Liver (tissue), 9 donors: ENCODE data around the gene UPK1A. TPM values are rescaled to one million over a fixed set of nuclear protein-coding genes. Genes with fewer than 3 reads are reported as not detected.

Source experiments
- DNase-seq: peaks from one replicate; pipeline ENCODE4 v3.0.0-alpha.2; 2017; ENCODE audit warnings: low spot score
- H3K27ac ChIP-seq, 2 donors: one replicate each; pipeline ENCODE4 v1.7.0; 2013; ENCODE audit warnings: inconsistent platforms in 2 of 2, low read length in 2 of 2, control low read depth in 1 of 2, low read depth in 1 of 2, mild to moderate bottlenecking in 1 of 2
- H3K27me3 ChIP-seq, 4 donors: one replicate each; pipeline versions ENCODE4 v1.6.1 to v1.7.0; 2013; ENCODE audit warnings: low read length in 3 of 4, inconsistent platforms in 1 of 4, mild to moderate bottlenecking in 1 of 4, moderate library complexity in 1 of 4; ENCODE audit not compliant: control insufficient read depth in 4 of 4, insufficient read depth in 4 of 4
- H3K36me3 ChIP-seq, 4 donors: one replicate each; pipeline versions ENCODE4 v1.6.1 to v1.7.0; 2013; ENCODE audit warnings: low read length in 3 of 4, mild to moderate bottlenecking in 3 of 4, low read depth in 1 of 4, moderate library complexity in 1 of 4; ENCODE audit not compliant: control insufficient read depth in 4 of 4, insufficient read depth in 3 of 4
- H3K4me1 ChIP-seq, 4 donors: one replicate each; pipeline versions ENCODE4 v1.6.1 to v1.7.0; 2013; ENCODE audit warnings: low read length in 3 of 4, mild to moderate bottlenecking in 3 of 4, moderate library complexity in 1 of 4; ENCODE audit not compliant: control insufficient read depth in 4 of 4, insufficient read depth in 4 of 4
- H3K4me3 ChIP-seq, 3 donors: one replicate each; pipeline versions ENCODE4 v1.6.1 to v1.7.0; 2013; ENCODE audit warnings: low read length in 3 of 3, control low read depth in 1 of 3, low read depth in 1 of 3, mild to moderate bottlenecking in 1 of 3
- H3K9ac ChIP-seq, 2 donors: one replicate each; pipeline ENCODE4 v1.7.0; 2013; ENCODE audit warnings: low read length in 2 of 2, mild to moderate bottlenecking in 2 of 2, moderate library complexity in 2 of 2, control low read depth in 1 of 2, low read depth in 1 of 2
- H3K9me3 ChIP-seq, 4 donors: one replicate each; pipeline versions ENCODE4 v1.6.1 to v1.7.0; 2013; ENCODE audit warnings: low read length in 3 of 4; ENCODE audit not compliant: control insufficient read depth in 4 of 4
- EGR1 ChIP-seq, 2 donors: IDR thresholded peaks; 2 replicates each; pipeline ENCODE4 v1.6.1; 2016 to 2018; ENCODE audit warnings: antibody characterized with exemption in 2 of 2, low read depth in 2 of 2
- FOXA1 ChIP-seq: IDR thresholded peaks from 2 replicates; pipeline ENCODE4 v1.6.1; 2016; ENCODE audit warnings: antibody characterized with exemption
- FOXA2 ChIP-seq: IDR thresholded peaks from 2 replicates; pipeline ENCODE4 v1.6.1; 2016; ENCODE audit warnings: antibody characterized with exemption
- GABPA ChIP-seq, 2 donors: IDR thresholded peaks in 1 of 2; conservative IDR thresholded peaks in 1 of 2; 2 replicates each; pipeline ENCODE4 v1.6.1; 2016; ENCODE audit warnings: antibody characterized with exemption in 2 of 2, mild to moderate bottlenecking in 1 of 2, moderate library complexity in 1 of 2
- HNF4G ChIP-seq: IDR thresholded peaks from 2 replicates; pipeline ENCODE4 v1.6.1; 2016; ENCODE audit warnings: antibody characterized with exemption
- JUND ChIP-seq, 2 donors: IDR thresholded peaks; 2 replicates each; pipeline ENCODE4 v1.6.1; 2016; ENCODE audit warnings: antibody characterized with exemption in 2 of 2
- TAF1 ChIP-seq: conservative IDR thresholded peaks from 2 replicates; pipeline ENCODE4 v1.6.1; 2016; ENCODE audit warnings: antibody characterized with exemption, mild to moderate bottlenecking
- YY1 ChIP-seq: IDR thresholded peaks from 2 replicates; pipeline ENCODE4 v1.6.1; 2016; ENCODE audit warnings: antibody characterized with exemption, mild to moderate bottlenecking
- WGBS: extraction: QIAGEN DNeasy Blood & Tissue Kit; methylation state at CpG from one replicate; pipeline ENCODE4 v1.1.7; 2013; 5-methylcytosine and 5-hydroxymethylcytosine counted together
- polyA plus RNA-seq, 2 donors: library from polyadenylated mRNA; stranded (reverse) in 1 of 2; unstranded in 1 of 2; fragments of 200-250 nt in 1 of 2; fragments of >200 nt in 1 of 2; fragmentation: Nextera tagmentation in 1 of 2; extraction: Ambion mirVana in 1 of 2; gene quantifications; one replicate each; pipeline versions ENCODE4 v1.2.1 to v1.2.3, GENCODE V29; 2013 to 2015
- total RNA-seq, 2 donors: library from RNA; depleted of rRNA; stranded (reverse); fragments of >200 nt; gene quantifications; one replicate each; pipeline ENCODE4 v1.2.3, GENCODE V29; 2014
- TF ChIP-seq, protein P1 (sequence below): IDR thresholded peaks from 2 replicates; pipeline ENCODE4 v1.6.1; 2016; ENCODE audit warnings: antibody characterized with exemption
- TF ChIP-seq, protein P2 (sequence below): IDR thresholded peaks from 2 replicates; pipeline ENCODE4 v1.6.1; 2016; ENCODE audit warnings: antibody characterized with exemption
- TF ChIP-seq, protein P3 (sequence below): fragments of 150-350 bp; IDR thresholded peaks from 2 replicates; pipeline ENCODE4 v1.5.1; 2017; ENCODE audit warnings: improper control_type of control experiment, low read depth, low read length; ENCODE audit not compliant: missing input control
- TF ChIP-seq, protein P4 (sequence below): IDR thresholded peaks from 2 replicates; pipeline ENCODE4 v1.6.1; 2016; ENCODE audit warnings: antibody characterized with exemption, mild to moderate bottlenecking
- donor health status: healthy.
- donor health status: healthy.
- donor health status: healthy.
- donor health status: healthy.
- donor health status: healthy.

The UPK1A gene
- total and polyA plus RNA-seq, 4 donors: 0.10 to 0.56 TPM; not detected in 2

DNA sequence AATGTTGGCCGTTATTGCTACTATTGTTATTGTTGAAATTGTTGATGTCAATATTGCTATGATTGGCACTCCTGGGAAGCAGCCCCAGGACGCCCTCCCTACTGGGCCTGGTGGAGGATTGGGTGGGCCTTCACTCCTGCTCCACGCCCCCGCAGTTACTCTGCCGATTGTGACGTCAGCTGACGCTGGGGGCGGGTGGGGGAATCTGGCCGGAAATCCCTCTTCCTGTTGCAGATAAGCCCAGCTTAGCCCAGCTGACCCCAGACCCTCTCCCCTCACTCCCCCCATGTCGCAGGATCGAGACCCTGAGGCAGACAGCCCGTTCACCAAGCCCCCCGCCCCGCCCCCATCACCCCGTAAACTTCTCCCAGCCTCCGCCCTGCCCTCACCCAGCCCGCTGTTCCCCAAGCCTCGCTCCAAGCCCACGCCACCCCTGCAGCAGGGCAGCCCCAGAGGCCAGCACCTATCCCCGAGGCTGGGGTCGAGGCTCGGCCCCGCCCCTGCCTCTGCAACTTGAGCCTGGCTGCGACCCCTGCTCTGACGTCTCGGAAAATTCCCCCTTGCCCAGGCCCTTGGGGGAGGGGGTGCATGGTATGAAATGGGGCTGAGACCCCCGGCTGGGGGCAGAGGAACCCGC lies 24.7 kb upstream of the UPK1A start, which contains the start of gene ETV2:
ETV2 (plus strand) TSS at position 231 of the 637 bp plus-strand sequence. CDS start 716 bp downstream, outside the sequence.
- H3K9me3 ChIP-seq: no peaks in the 10 kb centered on the region
- no peak within 1 kb of the TSS for H3K27ac ChIP-seq
- TF ChIP-seq, protein P1, sequence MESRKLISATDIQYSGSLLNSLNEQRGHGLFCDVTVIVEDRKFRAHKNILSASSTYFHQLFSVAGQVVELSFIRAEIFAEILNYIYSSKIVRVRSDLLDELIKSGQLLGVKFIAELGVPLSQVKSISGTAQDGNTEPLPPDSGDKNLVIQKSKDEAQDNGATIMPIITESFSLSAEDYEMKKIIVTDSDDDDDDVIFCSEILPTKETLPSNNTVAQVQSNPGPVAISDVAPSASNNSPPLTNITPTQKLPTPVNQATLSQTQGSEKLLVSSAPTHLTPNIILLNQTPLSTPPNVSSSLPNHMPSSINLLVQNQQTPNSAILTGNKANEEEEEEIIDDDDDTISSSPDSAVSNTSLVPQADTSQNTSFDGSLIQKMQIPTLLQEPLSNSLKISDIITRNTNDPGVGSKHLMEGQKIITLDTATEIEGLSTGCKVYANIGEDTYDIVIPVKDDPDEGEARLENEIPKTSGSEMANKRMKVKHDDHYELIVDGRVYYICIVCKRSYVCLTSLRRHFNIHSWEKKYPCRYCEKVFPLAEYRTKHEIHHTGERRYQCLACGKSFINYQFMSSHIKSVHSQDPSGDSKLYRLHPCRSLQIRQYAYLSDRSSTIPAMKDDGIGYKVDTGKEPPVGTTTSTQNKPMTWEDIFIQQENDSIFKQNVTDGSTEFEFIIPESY: no peak
- TF ChIP-seq, protein P2, sequence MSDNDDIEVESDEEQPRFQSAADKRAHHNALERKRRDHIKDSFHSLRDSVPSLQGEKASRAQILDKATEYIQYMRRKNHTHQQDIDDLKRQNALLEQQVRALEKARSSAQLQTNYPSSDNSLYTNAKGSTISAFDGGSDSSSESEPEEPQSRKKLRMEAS: no peak
- no peak for TF ChIP-seq YY1
- TF ChIP-seq TAF1: no peak
- no peak for TF ChIP-seq FOXA1
- no peak for TF ChIP-seq HNF4G
- no peak for TF ChIP-seq JUND (IDR thresholded peaks at IDR 0.05)
- TF ChIP-seq FOXA2: no peak
- H3K4me1 ChIP-seq: peaks cover 0 to 20% (median 9%) of the 10 kb centered on the region in 4 donors
- WGBS: 53% methylated on average over 28 of the region's 28 CpGs
- peaks cover 4 to 15% (median 7%) of the 10 kb centered on the region in 4 donors for H3K36me3 ChIP-seq
- H3K27me3 ChIP-seq: no peaks in the 10 kb centered on the region
- no peak within 1 kb of the TSS for H3K9ac ChIP-seq
- DNase-seq: peak; percentile 48
- no peak within 1 kb of the TSS for H3K4me3 ChIP-seq

DNA sequence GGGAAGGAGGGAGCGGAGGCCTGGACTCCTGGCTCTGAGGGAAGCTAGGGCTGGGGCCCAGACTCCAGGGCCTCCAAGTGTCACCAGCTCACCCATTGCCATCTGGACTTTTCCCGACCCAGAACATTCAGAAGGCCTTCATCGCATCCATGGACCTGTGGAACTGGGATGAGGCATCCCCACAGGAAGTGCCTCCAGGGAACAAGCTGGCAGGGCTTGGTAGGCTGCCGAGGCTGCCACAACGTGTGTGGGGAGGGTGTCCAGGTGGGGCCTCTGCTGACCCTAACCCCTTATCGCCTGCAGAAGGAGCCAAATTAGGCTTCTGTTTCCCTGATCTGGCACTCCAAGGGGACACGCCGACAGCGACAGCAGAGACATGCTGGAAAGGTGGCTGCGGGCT lies 24.0 kb upstream of the UPK1A start:
- no peak overlapping the region for H3K4me3 ChIP-seq
- peaks cover 0 to 20% (median 9%) of the 10 kb centered on the region in 4 donors for H3K4me1 ChIP-seq

More for the DNA sequence above, 24.0 kb upstream of the UPK1A start:
- no peak for DNase-seq
- H3K27me3 ChIP-seq: no peaks in the 10 kb centered on the region
- 82% methylated on average over 10 of the region's 10 CpGs for WGBS
- TF ChIP-seq FOXA2 (no peak), GABPA (IDR thresholded peaks at IDR 0.05 in 1 of 2, conservative IDR thresholded peaks at IDR 0.05 in 1 of 2) (no peak), HNF4G (no peak), TAF1 (no peak), JUND (IDR thresholded peaks at IDR 0.05) (no peak), EGR1 (IDR thresholded peaks at IDR 0.05; ENCODE audit: low read depth in 2 of 2) (no peak)
- TF ChIP-seq, protein P3, sequence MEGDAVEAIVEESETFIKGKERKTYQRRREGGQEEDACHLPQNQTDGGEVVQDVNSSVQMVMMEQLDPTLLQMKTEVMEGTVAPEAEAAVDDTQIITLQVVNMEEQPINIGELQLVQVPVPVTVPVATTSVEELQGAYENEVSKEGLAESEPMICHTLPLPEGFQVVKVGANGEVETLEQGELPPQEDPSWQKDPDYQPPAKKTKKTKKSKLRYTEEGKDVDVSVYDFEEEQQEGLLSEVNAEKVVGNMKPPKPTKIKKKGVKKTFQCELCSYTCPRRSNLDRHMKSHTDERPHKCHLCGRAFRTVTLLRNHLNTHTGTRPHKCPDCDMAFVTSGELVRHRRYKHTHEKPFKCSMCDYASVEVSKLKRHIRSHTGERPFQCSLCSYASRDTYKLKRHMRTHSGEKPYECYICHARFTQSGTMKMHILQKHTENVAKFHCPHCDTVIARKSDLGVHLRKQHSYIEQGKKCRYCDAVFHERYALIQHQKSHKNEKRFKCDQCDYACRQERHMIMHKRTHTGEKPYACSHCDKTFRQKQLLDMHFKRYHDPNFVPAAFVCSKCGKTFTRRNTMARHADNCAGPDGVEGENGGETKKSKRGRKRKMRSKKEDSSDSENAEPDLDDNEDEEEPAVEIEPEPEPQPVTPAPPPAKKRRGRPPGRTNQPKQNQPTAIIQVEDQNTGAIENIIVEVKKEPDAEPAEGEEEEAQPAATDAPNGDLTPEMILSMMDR: no peak
- TF ChIP-seq, protein P2: no peak
- TF ChIP-seq, protein P4, sequence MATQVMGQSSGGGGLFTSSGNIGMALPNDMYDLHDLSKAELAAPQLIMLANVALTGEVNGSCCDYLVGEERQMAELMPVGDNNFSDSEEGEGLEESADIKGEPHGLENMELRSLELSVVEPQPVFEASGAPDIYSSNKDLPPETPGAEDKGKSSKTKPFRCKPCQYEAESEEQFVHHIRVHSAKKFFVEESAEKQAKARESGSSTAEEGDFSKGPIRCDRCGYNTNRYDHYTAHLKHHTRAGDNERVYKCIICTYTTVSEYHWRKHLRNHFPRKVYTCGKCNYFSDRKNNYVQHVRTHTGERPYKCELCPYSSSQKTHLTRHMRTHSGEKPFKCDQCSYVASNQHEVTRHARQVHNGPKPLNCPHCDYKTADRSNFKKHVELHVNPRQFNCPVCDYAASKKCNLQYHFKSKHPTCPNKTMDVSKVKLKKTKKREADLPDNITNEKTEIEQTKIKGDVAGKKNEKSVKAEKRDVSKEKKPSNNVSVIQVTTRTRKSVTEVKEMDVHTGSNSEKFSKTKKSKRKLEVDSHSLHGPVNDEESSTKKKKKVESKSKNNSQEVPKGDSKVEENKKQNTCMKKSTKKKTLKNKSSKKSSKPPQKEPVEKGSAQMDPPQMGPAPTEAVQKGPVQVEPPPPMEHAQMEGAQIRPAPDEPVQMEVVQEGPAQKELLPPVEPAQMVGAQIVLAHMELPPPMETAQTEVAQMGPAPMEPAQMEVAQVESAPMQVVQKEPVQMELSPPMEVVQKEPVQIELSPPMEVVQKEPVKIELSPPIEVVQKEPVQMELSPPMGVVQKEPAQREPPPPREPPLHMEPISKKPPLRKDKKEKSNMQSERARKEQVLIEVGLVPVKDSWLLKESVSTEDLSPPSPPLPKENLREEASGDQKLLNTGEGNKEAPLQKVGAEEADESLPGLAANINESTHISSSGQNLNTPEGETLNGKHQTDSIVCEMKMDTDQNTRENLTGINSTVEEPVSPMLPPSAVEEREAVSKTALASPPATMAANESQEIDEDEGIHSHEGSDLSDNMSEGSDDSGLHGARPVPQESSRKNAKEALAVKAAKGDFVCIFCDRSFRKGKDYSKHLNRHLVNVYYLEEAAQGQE: no peak
- no peak overlapping the region for H3K27ac ChIP-seq
- H3K36me3 ChIP-seq: peaks cover 1 to 9% (median 4%) of the 10 kb centered on the region in 4 donors
- H3K9ac ChIP-seq: no peak overlapping the region
- no peaks in the 10 kb centered on the region for H3K9me3 ChIP-seq
